ENCODE results near the gene DHX9. TPM values are rescaled to one million over a fixed set of nuclear protein-coding genes. Genes with fewer than 3 reads are reported as not detected.

The DHX9 gene
- total RNA-seq (2014; rRNA removed; shearing (Covaris generic)): 239 and 262 TPM in 2 replicates
- polyA plus RNA-seq (2016; fragmentation: Nextera tagmentation; extraction: Ambion mirVana): 127 and 151 TPM in 2 replicates
- long read RNA-seq, full-length matches to known transcripts: 14 of 43 reads
- long read RNA-seq, partial matches to known transcripts: 26 of 43 reads
- long read RNA-seq, other reads (novel, unspliced or antisense): 3 of 43 reads

DNA sequence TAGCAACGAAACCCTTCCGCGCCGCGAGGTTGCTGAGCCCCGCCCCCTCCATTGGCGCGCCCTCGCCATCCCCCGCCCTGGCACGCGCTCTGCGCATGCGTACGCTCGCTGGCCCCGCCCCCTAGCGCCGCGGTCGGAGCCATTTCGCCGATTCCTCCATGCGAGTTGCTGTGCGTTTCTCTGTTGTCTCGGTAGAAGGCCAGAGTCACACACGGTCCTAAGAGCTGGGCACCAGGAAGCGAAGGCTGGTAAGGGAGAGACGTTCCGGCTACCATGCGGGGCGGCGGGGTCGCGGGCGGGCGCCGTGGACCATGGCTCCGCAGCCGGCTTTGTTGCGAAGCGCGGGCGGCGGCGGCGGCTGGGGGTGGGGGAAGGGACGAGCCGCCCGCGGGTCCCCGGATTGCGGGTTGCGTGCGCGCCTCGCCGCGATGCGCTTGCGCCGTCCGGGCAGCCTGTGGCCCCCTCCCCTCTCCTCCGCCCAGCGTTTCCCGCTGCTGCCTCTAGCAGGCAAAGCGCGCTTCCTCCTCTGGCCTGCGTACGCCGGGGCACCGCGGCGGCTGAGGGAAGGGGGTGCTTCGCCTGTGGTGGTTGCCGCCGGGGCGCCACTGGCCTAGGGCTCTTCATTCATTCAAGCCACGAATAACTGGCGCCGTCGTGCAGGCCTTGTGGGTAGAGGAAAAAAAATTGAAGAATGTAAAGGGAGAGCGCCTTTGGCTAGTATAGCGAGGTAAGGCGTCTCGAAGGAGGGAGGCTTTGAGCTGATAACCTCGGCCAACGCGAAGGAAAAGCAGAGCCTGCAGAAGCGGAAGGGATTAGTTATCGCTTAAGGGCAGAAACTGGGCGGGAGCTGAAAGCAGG, at the start of gene DHX9:
Gene DHX9 (plus strand): TSS at position 139 of the 858 bp plus-strand sequence. CDS start 3,220 bp downstream, outside the sequence.
- peaks cover 4% of the 10 kb centered on the region; the same call in 1 of the 2 replicates for H3F3A ChIP-seq (replicated peaks; ENCODE audit: low read depth)
- TF ChIP-seq ZNF114 (CRISPR knock-in tag; IDR thresholded peaks at IDR 0.05) (no peak), ZNF331 (CRISPR knock-in tag; IDR thresholded peaks at IDR 0.05; ENCODE audit: low read depth) (no peak), POLR2AphosphoS5 (IDR thresholded peaks at IDR 0.05; ENCODE audit: low read depth) (peak; percentile 100)
- TF ChIP-seq, protein P1, sequence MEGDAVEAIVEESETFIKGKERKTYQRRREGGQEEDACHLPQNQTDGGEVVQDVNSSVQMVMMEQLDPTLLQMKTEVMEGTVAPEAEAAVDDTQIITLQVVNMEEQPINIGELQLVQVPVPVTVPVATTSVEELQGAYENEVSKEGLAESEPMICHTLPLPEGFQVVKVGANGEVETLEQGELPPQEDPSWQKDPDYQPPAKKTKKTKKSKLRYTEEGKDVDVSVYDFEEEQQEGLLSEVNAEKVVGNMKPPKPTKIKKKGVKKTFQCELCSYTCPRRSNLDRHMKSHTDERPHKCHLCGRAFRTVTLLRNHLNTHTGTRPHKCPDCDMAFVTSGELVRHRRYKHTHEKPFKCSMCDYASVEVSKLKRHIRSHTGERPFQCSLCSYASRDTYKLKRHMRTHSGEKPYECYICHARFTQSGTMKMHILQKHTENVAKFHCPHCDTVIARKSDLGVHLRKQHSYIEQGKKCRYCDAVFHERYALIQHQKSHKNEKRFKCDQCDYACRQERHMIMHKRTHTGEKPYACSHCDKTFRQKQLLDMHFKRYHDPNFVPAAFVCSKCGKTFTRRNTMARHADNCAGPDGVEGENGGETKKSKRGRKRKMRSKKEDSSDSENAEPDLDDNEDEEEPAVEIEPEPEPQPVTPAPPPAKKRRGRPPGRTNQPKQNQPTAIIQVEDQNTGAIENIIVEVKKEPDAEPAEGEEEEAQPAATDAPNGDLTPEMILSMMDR (conservative IDR thresholded peaks at IDR 0.05; ENCODE audit: low read depth in 2 of 2): no peak; a peak in 1 of 4 replicates
- Mint-ChIP-seq H3K27me3 (ENCODE audit: insufficient read depth, low read depth, poor library complexity) (peaks cover 12% of the 10 kb centered on the region), H3K36me3 (ENCODE audit: low read depth) (peaks cover 49% of the 10 kb centered on the region), H3K4me3 (peak within 1 kb of the TSS; percentile 98), H3K4me1 (peaks cover 33% of the 10 kb centered on the region), H3K9me3 (peaks cover 4% of the 10 kb centered on the region; the same call in 2 of the 3 replicates), H3K27ac (peak within 1 kb of the TSS; percentile 100)
- peak within 1 kb of the TSS; percentile 97 for H3K4me2 ChIP-seq
- peak; percentile 87 for ATAC-seq
- H3K9me2 ChIP-seq (ENCODE audit: insufficient read depth): 0 out of 2 replicates have a peak, but pooled peaks cover 3% of the 10 kb centered on the region
- peaks cover 22% of the 10 kb centered on the region for H3K4me1 ChIP-seq (ENCODE audit: insufficient read depth)
- H3K36me3 ChIP-seq (ENCODE audit: insufficient read depth): peaks cover 25% of the 10 kb centered on the region
- H3K27ac ChIP-seq (ENCODE audit: low read depth): peak within 1 kb of the TSS; percentile 99
- peak within 1 kb of the TSS; percentile 97 for H3K4me3 ChIP-seq
- H3K27me3 ChIP-seq (ENCODE audit: insufficient read depth): no peaks in the 10 kb centered on the region
- H4K20me1 ChIP-seq (replicated peaks; ENCODE audit: insufficient read depth): peaks cover 46% of the 10 kb centered on the region
- H2AFZ ChIP-seq: peak within 1 kb of the TSS; percentile 94; the same call in 1 of the 2 replicates
- peaks cover 53% of the 10 kb centered on the region for H3K79me2 ChIP-seq (replicated peaks; ENCODE audit: insufficient read depth)
- DNase-seq (ENCODE audit: low spot score): peak; percentile 96

DNA sequence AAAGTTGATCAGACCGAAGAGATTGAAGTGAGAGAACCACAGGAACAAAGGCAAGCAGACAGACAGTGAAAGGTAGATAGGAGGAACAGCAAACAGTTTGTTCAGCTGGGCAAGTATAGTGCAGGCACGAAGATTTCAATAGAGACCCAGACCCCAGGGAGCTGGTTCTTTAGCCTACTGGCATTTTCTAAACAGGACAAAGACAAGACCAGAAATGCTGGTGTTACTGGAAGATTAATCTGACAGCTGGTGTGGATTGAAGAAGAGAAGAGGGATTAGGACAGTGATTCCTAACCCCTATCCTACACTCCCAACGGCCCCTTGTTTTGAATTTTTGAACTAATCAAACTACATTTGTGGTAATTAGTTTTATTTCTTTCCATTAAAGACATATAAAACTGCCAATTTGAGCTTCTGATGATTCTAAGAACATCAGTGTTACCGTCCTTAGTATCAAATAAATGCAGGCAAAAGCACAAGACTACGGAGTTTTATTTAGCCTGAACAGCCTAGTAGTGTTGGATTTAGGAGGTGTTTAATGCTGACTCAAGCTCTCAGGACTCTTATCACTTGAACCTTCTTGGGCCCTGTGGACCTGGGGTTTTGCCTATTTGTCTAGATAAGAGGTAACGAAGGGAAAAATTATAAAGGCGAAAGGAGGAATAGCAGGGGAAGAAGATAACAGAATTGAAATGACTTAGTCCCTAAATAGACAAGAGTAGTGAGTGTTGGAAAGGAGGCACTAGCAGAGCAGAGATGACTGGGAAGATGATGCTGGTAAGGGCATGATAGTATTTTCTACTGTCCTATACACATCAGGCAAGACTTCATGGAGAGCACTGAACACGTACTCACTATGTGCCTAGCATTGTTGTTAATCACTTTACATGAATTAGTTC, 47.6 kb upstream of the DHX9 start:
- Histone ChIP-seq H3K27me3 (ENCODE audit: insufficient read depth) (peaks cover 50% of the 10 kb centered on the region), H3K36me3 (ENCODE audit: insufficient read depth) (no peaks in the 10 kb centered on the region), H2AFZ (no peak overlapping the region), H3K9me2 (ENCODE audit: insufficient read depth) (peaks cover 3% of the 10 kb centered on the region; the same call in 1 of the 2 replicates), H3K4me1 (ENCODE audit: insufficient read depth) (peaks cover 5% of the 10 kb centered on the region; the same call in 1 of the 2 replicates), H3K27ac (ENCODE audit: low read depth) (no peak overlapping the region), H3F3A (replicated peaks; ENCODE audit: low read depth) (no peaks in the 10 kb centered on the region; the same call in 1 of the 2 replicates), H3K79me2 (replicated peaks; ENCODE audit: insufficient read depth) (no peaks in the 10 kb centered on the region), H4K20me1 (replicated peaks; ENCODE audit: insufficient read depth) (no peaks in the 10 kb centered on the region), H3K4me3 (no peak overlapping the region), H3K4me2 (no peak overlapping the region)
- H3K9me3 Mint-ChIP-seq: no peaks in the 10 kb centered on the region
- H3K27me3 Mint-ChIP-seq (ENCODE audit: insufficient read depth, low read depth, poor library complexity): peaks cover 30% of the 10 kb centered on the region
- no peak for ATAC-seq
- DNase-seq (ENCODE audit: low spot score): no peak
- H3K36me3 Mint-ChIP-seq (ENCODE audit: low read depth): no peaks in the 10 kb centered on the region
- peaks cover 11% of the 10 kb centered on the region; the same call in 2 of the 3 replicates for H3K4me1 Mint-ChIP-seq
- H3K27ac Mint-ChIP-seq: no peak overlapping the region
- H3K4me3 Mint-ChIP-seq: no peak overlapping the region
- TF ChIP-seq, protein P2, sequence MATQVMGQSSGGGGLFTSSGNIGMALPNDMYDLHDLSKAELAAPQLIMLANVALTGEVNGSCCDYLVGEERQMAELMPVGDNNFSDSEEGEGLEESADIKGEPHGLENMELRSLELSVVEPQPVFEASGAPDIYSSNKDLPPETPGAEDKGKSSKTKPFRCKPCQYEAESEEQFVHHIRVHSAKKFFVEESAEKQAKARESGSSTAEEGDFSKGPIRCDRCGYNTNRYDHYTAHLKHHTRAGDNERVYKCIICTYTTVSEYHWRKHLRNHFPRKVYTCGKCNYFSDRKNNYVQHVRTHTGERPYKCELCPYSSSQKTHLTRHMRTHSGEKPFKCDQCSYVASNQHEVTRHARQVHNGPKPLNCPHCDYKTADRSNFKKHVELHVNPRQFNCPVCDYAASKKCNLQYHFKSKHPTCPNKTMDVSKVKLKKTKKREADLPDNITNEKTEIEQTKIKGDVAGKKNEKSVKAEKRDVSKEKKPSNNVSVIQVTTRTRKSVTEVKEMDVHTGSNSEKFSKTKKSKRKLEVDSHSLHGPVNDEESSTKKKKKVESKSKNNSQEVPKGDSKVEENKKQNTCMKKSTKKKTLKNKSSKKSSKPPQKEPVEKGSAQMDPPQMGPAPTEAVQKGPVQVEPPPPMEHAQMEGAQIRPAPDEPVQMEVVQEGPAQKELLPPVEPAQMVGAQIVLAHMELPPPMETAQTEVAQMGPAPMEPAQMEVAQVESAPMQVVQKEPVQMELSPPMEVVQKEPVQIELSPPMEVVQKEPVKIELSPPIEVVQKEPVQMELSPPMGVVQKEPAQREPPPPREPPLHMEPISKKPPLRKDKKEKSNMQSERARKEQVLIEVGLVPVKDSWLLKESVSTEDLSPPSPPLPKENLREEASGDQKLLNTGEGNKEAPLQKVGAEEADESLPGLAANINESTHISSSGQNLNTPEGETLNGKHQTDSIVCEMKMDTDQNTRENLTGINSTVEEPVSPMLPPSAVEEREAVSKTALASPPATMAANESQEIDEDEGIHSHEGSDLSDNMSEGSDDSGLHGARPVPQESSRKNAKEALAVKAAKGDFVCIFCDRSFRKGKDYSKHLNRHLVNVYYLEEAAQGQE (IDR thresholded peaks at IDR 0.05; ENCODE audit: unreplicated experiment): no peak
- TF ChIP-seq, protein P3, sequence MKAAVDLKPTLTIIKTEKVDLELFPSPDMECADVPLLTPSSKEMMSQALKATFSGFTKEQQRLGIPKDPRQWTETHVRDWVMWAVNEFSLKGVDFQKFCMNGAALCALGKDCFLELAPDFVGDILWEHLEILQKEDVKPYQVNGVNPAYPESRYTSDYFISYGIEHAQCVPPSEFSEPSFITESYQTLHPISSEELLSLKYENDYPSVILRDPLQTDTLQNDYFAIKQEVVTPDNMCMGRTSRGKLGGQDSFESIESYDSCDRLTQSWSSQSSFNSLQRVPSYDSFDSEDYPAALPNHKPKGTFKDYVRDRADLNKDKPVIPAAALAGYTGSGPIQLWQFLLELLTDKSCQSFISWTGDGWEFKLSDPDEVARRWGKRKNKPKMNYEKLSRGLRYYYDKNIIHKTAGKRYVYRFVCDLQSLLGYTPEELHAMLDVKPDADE (IDR thresholded peaks at IDR 0.05): no peak
- TF ChIP-seq JUNB (IDR thresholded peaks at IDR 0.05; ENCODE audit: unreplicated experiment): no peak
- TF ChIP-seq EZH2 (IDR thresholded peaks at IDR 0.05; ENCODE audit: low read depth, unreplicated experiment): no peak
- TF ChIP-seq STAT1 (IDR thresholded peaks at IDR 0.05; ENCODE audit: unreplicated experiment): no peak
- no peak for TF ChIP-seq CREB1 (CRISPR knock-in tag; IDR thresholded peaks at IDR 0.05; ENCODE audit: low read depth)
- no peak for TF ChIP-seq POLR2AphosphoS5 (IDR thresholded peaks at IDR 0.05; ENCODE audit: low read depth)
- TF ChIP-seq ZNF331 (CRISPR knock-in tag; IDR thresholded peaks at IDR 0.05; ENCODE audit: low read depth): no peak
- no peak for TF ChIP-seq ZNF114 (CRISPR knock-in tag; IDR thresholded peaks at IDR 0.05)
- TF ChIP-seq, protein P1 (conservative IDR thresholded peaks at IDR 0.05; ENCODE audit: low read depth in 2 of 2): no peak
